ENCODE results near the gene GRIK3.

GRCh38 chr1:36924282-36924811, 110.0 kb downstream of the GRIK3 start:
- no peak for TF ChIP-seq CTCF (IDR thresholded peaks at IDR 0.05)
- TF ChIP-seq POLR2A (IDR thresholded peaks at IDR 0.05), result no peak
- no peak for TF ChIP-seq EP300 (IDR thresholded peaks at IDR 0.05)

Data from stomach (tissue), 4 donors.